Measurements from ENCODE around the gene RAB31. TPM values are rescaled to one million over a fixed set of nuclear protein-coding genes. Genes with fewer than 3 reads are reported as not detected.

RAB31 gene
- total and polyA plus RNA-seq, 5 experiments from 2014 or later = 0.74 to 2.2 (median 1.3) TPM

DNA sequence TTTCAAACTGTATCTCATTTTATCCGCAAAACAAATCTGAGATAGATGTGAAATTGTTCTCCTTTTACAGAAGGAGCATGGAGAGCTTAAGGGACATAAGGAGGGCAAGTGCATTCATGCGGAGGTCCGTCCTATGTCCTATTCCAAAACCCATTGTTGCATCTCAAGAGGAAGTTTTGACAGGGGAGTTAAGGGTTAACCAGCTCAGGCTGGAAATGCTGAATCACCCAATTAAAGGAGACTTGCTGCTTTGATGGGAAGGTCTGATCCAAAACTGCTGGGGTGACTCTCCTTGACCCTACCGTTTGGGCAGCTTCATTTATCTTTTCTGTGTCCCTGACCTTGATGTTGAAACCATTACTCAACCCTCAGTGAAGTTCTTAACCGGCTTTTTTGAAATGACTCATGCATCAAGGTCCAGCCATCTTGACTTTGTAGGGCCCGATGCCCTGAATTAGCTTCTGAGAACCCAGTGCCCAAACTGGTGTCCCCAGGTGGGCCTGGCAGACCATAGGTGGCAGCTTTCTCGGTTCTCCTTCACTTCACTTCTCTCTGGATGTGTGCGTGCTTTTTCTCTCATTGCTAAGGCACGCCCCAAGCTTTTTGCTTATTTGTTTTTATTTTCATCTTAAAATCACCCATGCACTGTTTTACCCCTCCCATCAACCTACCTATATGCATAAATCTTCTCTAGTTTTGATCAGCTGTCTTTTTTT is 161.8 kb downstream of the RAB31 start:
- no peak overlapping the region for H3K4me3 Mint-ChIP-seq
- ATAC-seq (no peak), DNase-seq (no peak)
- peaks cover 0 to 12% (median 9%) of the 10 kb centered on the region in 3 donors for H3K36me3 Mint-ChIP-seq
- peaks cover 4 to 24% (median 15%) of the 10 kb centered on the region in 5 donors for H3K27me3 Mint-ChIP-seq
- peaks cover 4 to 28% (median 18%) of the 10 kb centered on the region in 9 donors for H3K9me3 Mint-ChIP-seq
- POLR2A ChIA-PET = interaction anchor here (0.6 kb wide), 1 partner anchor 17 kb away, joined by 3 read pairs; no protein-coding TSS in a partner anchor
- no peak overlapping the region for H3K27ac Mint-ChIP-seq
- peaks cover 0 to 3% (median 1%) of the 10 kb centered on the region in 4 donors for H3K4me1 Mint-ChIP-seq

DNA sequence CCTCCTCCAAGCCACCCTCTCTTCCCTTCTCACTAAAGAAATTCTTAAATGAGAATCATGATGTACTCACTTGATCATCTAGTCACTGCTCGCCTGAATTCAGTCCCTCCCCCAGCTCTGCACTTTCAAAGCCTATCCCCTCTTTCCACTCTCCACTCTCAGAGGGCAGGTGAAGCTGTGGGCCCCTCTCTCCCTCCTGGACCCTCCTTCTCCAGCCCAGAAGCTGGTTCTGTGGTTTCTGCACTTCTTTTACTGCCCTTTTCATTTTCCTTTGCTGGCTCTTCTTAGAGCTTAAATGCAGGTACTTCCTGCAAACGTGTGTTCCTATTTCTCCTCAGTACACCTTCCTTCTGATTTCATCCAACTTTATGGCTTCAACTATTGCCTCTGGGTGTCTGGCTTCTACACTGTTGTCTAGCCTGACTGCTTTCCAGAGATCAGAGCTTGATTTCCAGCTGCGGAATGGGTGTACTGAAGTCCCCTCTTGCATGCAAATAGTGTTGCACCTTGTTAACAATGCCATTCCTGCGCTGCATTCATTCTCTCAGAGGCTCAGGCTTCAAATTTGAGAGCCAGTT is 162.4 kb downstream of the RAB31 start:
- POLR2A ChIA-PET = interaction anchor here (0.6 kb wide), 1 partner anchor 16 kb away, joined by 3 read pairs; no protein-coding TSS in a partner anchor
- Mint-ChIP-seq H3K9me3 (peaks cover 4 to 21% (median 14%) of the 10 kb centered on the region in 9 donors), H3K36me3 (peaks cover 0 to 8% (median 8%) of the 10 kb centered on the region in 3 donors), H3K27me3 (peaks cover 4 to 25% (median 17%) of the 10 kb centered on the region in 5 donors), H3K4me1 (peaks cover 0 to 3% (median 1%) of the 10 kb centered on the region in 4 donors), H3K4me3 (no peak overlapping the region), H3K27ac (peak overlapping the region in 1 of 10 donors; percentile 0)
- DNase-seq (no peak), ATAC-seq (no peak)

DNA sequence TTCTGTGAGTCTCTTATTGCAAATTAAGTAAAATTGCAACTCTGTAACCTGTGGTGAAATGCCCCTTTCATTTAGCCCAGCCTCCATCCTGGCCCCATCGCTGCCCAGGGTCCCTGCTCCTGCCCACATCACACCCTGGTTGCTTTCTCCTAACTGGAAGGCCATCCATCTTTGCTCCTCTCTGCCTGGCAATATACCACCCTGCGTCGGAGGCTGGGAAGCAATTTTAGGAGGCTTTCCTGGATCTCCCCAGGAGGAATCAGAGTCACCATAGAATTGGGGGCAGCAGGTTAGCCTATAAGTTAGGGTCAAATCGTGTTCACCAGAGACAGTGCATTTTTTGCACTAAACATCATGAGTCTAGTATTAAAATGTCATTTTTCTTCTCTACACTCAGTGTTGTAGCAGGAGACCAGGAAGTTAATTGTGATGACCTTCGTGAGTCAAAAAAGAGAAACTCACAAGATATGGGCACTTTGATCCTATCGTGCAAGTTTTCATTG is 163.2 kb downstream of the RAB31 start:
- Mint-ChIP-seq H3K9me3 (peaks cover 0 to 14% (median 6%) of the 10 kb centered on the region in 9 donors), H3K4me3 (no peak overlapping the region), H3K27ac (no peak overlapping the region), H3K27me3 (peaks cover 4 to 18% (median 17%) of the 10 kb centered on the region in 5 donors), H3K36me3 (peaks cover 0 to under 1% (median under 1%) of the 10 kb centered on the region in 3 donors), H3K4me1 (peaks cover 0 to 3% (median 1%) of the 10 kb centered on the region in 4 donors)
- no peak for DNase-seq
- ATAC-seq = no peak
- POLR2A ChIA-PET = no interaction called here

DNA sequence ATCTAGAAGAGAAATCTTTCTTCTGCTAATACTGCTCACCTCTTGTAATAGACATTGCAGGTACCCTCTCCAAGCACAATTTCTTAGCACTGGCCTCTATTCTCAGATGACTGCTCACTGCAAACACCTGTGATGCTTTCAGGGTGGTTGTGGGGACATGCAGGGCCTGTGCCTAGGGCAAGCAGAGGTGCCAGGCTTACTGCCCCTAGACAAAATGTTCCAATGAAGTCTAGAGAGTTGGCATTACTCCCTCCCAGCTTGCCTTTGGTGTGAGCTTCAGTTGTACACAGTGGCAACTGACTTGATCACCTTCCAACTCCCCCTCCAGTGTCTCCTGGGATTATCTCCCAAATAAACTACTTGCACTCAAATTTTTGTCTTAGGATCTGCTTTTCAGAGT is 164.7 kb downstream of the RAB31 start:
- H3K36me3 Mint-ChIP-seq = no peaks in the 10 kb centered on the region
- POLR2A ChIA-PET = no interaction called here
- H3K9me3 Mint-ChIP-seq = peaks cover 0 to 4% (median 0%) of the 10 kb centered on the region in 9 donors
- no peak for DNase-seq
- H3K27ac Mint-ChIP-seq = no peak overlapping the region
- H3K4me1 Mint-ChIP-seq = peaks cover 0 to 3% (median 1%) of the 10 kb centered on the region in 4 donors
- H3K27me3 Mint-ChIP-seq = peaks cover 4 to 21% (median 17%) of the 10 kb centered on the region in 5 donors
- H3K4me3 Mint-ChIP-seq = no peak overlapping the region
- ATAC-seq = no peak

DNA sequence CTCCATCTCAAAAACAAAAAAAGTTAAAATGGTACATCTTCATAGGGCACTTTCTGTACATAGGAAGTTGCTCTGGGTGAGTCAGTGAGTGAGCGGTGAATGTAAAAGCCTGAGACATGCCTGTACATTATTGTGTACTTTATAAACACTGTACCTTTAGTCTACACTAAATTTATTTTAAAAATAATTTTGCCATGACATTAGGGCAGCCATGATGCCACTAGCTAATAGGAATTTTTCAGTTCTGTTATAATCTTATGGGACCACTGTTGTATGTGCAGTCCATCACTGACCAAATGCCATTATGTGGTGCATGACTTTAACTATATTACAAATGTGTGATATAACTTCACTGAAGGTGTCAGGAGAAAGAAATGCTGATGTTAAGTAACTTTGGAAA is 166.6 kb downstream of the RAB31 start:
- no peaks in the 10 kb centered on the region for H3K36me3 Mint-ChIP-seq
- no peaks in the 10 kb centered on the region for H3K9me3 Mint-ChIP-seq
- POLR2A ChIA-PET = interaction anchor here (0.7 kb wide), 1 partner anchor 12 kb away, joined by 3 read pairs; no protein-coding TSS in a partner anchor
- peaks cover 0 to 2% (median 0%) of the 10 kb centered on the region in 4 donors for H3K4me1 Mint-ChIP-seq
- DNase-seq (no peak), ATAC-seq (no peak)
- no peak overlapping the region for H3K27ac Mint-ChIP-seq
- H3K27me3 Mint-ChIP-seq = peaks cover 2 to 18% (median 17%) of the 10 kb centered on the region in 5 donors
- no peak overlapping the region for H3K4me3 Mint-ChIP-seq

DNA sequence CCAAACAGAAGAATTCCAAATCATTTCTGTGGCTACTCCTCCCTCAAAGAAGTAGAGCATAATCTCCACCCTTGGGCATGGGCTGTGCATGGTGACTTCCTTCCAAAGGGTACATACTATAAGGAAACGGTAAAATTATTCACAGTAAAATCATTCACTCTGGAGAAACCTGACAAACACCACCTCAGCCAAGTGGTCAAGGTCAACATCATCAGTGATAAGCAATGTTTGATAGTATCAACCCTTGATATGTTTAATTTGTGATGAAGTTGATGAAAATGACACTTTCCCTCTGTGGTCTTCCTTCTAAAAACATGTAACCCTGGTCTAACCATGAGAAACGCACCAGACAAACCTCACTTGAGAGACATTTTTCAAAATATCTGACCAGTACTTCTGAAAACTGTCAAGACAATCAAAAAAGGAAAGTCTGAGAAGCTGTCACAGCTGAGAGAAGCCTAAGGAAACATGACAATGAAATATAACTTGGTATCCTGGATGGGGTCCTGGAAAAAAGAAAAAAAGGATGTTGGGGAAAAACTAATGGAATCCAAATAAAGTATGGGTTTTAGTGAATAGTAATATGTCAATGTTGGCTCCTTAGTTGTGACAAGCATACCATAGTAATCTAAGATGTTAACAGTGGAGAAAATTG is 168.2 kb downstream of the RAB31 start:
- no peaks in the 10 kb centered on the region for H3K9me3 Mint-ChIP-seq
- no peak for ATAC-seq
- H3K27me3 Mint-ChIP-seq = peaks cover under 1 to 9% (median 4%) of the 10 kb centered on the region in 5 donors
- H3K4me1 Mint-ChIP-seq = no peaks in the 10 kb centered on the region
- no peak for DNase-seq
- H3K36me3 Mint-ChIP-seq = no peaks in the 10 kb centered on the region
- no peak overlapping the region for H3K27ac Mint-ChIP-seq
- H3K4me3 Mint-ChIP-seq = no peak overlapping the region
- POLR2A ChIA-PET = no interaction called here

DNA sequence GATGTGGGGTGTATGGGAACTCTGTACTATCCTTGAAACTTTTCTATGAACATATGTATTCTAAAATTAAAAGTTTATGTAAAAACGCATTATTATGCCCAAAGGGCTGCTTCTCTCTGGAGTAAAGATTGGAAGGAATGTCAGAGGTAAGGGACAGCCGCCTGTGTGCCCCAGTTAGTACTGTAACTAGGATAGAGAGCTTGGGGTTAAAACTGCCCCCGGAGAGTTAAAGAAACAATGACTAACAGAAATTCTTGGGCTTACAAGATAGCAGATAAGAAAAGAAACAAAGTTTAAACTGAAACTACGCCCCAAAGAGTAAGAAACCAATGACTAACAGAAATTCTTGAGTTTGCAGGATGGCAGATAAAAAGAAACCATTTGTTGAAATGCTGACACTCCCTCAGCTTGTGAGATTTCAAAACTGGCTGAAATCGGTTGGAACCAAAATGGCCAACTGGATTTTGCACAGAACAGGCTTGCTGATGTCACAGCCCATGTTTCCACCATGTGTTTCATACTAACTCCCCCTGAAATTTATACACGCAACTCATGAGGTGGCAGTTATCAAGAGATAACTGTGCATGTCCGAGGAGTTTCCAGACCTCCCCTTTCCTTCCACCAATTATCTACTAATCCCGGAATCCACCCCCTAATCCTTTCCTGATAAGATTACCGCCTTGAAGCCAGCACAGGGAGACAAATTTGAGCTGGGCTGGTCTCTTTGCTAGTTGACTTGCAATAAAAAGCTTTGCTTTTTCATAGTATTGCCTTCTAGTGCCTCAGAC is 169.0 kb downstream of the RAB31 start:
- POLR2A ChIA-PET = no interaction called here
- peaks cover 0 to 7% (median 3%) of the 10 kb centered on the region in 5 donors for H3K27me3 Mint-ChIP-seq
- H3K4me3 Mint-ChIP-seq = no peak overlapping the region
- no peaks in the 10 kb centered on the region for H3K36me3 Mint-ChIP-seq
- H3K27ac Mint-ChIP-seq = no peak overlapping the region
- DNase-seq (no peak), ATAC-seq (no peak)
- no peaks in the 10 kb centered on the region for H3K9me3 Mint-ChIP-seq
- no peaks in the 10 kb centered on the region for H3K4me1 Mint-ChIP-seq

DNA sequence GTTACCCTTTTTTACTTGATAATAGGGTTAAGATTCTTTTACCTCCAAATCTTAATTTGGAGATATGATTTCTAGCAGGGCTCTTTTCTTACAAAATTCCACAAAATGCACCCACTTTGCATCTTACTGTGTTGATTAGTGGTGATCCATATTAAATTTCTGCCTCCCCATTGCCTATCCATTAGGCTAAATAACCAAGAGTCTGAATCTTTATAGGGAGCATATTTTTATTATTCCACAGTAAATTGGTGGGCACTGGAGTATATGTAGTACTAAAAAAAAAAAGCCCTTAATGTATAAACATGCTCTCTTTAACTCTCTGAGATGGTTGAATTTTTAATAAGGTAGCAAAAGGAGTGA is 169.5 kb downstream of the RAB31 start:
- Mint-ChIP-seq H3K4me1 (no peaks in the 10 kb centered on the region), H3K4me3 (no peak overlapping the region), H3K36me3 (no peaks in the 10 kb centered on the region), H3K27me3 (peaks cover 0 to 7% (median 1%) of the 10 kb centered on the region in 5 donors), H3K27ac (no peak overlapping the region), H3K9me3 (no peaks in the 10 kb centered on the region)
- POLR2A ChIA-PET = no interaction called here
- ATAC-seq = no peak
- DNase-seq = no peak

DNA sequence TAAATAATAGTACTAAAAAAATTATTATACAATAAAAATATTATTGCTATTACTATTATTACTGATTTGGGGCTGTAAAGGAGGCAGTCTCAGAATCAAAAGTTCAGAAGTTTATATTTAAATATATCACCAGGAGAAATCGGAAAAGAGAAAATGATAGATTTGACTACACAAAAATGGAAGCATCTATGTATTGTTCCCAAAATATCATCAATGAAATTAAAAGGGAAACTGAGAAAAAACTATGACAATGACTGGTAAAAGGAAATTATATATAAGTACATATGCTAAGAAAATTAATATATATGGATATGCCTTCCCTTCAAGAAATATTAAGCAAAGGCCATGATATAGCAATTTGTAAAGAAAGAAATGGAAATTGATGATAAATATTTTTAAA is 170.0 kb downstream of the RAB31 start:
- POLR2A ChIA-PET = no interaction called here
- Mint-ChIP-seq H3K9me3 (no peaks in the 10 kb centered on the region), H3K27ac (no peak overlapping the region), H3K27me3 (peaks cover 0 to 7% (median 1%) of the 10 kb centered on the region in 5 donors), H3K4me3 (no peak overlapping the region), H3K4me1 (no peaks in the 10 kb centered on the region), H3K36me3 (no peaks in the 10 kb centered on the region)
- no peak for DNase-seq
- no peak for ATAC-seq

DNA sequence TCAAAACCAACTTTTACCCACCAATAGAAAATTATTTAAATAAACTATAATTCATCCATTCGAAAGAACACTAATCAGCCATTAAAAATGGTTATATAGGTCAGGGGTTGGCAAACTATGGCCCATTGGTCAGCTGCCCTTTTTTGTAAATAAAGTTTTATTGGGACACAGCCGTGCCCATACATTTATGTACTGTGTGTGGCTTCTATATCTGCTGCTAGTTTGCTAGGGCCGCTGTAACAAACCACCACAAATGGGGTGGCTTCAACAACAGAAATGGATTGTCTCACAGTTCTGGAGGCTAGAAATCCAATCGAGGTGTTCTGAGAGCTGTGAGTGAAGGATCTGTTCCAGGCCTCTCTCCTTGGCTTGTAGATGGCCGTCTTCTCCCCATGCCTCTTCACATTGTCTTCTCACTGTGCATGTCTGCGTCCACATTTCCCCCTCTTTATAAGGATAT is 170.7 kb downstream of the RAB31 start:
- H3K4me1 Mint-ChIP-seq = no peaks in the 10 kb centered on the region
- ATAC-seq (no peak), DNase-seq (no peak)
- POLR2A ChIA-PET = no interaction called here
- H3K9me3 Mint-ChIP-seq = no peaks in the 10 kb centered on the region
- no peak overlapping the region for H3K27ac Mint-ChIP-seq
- peaks cover 0 to 7% (median 1%) of the 10 kb centered on the region in 5 donors for H3K27me3 Mint-ChIP-seq
- H3K4me3 Mint-ChIP-seq = no peak overlapping the region
- H3K36me3 Mint-ChIP-seq = no peaks in the 10 kb centered on the region

DNA sequence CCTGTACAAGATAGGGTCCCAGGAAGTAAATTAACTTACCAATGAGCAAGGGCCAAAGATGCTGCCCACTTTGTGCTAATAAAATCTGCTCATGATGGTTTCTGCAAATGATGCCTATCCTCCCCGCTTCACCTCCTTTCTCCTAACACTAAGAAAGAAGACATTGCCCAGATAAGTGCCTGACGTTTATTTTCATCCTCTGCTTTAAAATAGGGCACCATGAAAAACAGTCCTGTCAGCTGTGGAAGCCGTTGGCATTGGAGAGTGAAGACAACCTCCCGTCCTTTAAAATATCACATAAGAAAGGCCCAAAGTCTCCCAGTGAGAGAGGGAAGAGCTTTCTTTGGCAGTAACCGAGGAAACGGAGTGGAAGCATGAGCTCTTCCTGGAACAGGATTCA is 176.0 kb downstream of the RAB31 start:
- Mint-ChIP-seq H3K4me1 (no peaks in the 10 kb centered on the region), H3K9me3 (no peaks in the 10 kb centered on the region), H3K27me3 (no peaks in the 10 kb centered on the region), H3K36me3 (no peaks in the 10 kb centered on the region), H3K27ac (no peak overlapping the region), H3K4me3 (no peak overlapping the region)
- no peak for ATAC-seq
- DNase-seq = no peak
- POLR2A ChIA-PET = no interaction called here

DNA sequence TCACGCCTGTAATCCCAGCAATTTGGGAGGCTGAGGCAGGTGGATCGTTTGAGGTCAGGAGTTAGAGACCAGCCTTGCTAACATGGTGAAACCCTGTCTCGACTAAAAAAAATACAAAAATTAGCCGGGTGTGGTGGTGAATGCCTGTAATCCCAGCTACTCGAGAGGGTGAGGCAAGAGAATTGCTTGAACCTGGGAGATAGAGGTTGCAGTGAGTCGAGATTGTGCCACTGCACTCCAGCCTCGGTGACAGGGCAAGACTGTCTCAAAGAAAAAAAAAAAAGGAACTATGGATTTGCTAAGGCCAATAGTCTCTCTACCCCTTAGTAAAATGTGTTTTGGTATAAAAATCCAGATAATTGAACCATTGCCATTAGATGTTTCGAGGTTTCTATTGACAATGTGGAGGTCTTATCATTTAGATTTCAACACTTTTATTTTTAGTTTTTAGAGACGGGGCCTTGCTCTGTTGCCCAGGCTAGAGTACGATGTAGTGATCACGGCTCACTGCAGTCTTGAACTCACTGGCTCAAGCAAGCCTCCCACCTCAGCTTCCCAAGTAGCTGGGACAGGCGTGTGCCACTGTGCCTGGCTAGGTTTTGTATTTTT is 176.5 kb downstream of the RAB31 start:
- POLR2A ChIA-PET = no interaction called here
- DNase-seq = no peak
- Mint-ChIP-seq H3K36me3 (no peaks in the 10 kb centered on the region), H3K9me3 (no peaks in the 10 kb centered on the region), H3K27ac (no peak overlapping the region), H3K4me1 (no peaks in the 10 kb centered on the region), H3K27me3 (no peaks in the 10 kb centered on the region), H3K4me3 (no peak overlapping the region)
- ATAC-seq = no peak
